HG03565 (cell line): Measurements from ENCODE around the gene SAE1.
"Not testable (repeated sequence)": the region's sequence is repeated elsewhere in the genome, so short reads cannot be mapped to it uniquely, and the experiment has no call there.

Experiments
- ATAC-seq: cut with Tn5 transposase; IDR thresholded peaks from one replicate; pipeline ENCODE4 v1.9.1; 2021; ENCODE audit warnings: mild to moderate bottlenecking, moderate library complexity; ENCODE audit not compliant: unreplicated experiment

SAE1 gene

GRCh38 chr19:47125669-47125938 lies 5.0 kb upstream of the SAE1 start:
- no peak for ATAC-seq

- ATAC-seq, result no peak
Measured at GRCh38 chr19:47129579-47129978, 1.1 kb upstream of the SAE1 start.

- no peak for ATAC-seq
Measured at GRCh38 chr19:47130120-47130588, 481 bp upstream of the SAE1 start.

DNA sequence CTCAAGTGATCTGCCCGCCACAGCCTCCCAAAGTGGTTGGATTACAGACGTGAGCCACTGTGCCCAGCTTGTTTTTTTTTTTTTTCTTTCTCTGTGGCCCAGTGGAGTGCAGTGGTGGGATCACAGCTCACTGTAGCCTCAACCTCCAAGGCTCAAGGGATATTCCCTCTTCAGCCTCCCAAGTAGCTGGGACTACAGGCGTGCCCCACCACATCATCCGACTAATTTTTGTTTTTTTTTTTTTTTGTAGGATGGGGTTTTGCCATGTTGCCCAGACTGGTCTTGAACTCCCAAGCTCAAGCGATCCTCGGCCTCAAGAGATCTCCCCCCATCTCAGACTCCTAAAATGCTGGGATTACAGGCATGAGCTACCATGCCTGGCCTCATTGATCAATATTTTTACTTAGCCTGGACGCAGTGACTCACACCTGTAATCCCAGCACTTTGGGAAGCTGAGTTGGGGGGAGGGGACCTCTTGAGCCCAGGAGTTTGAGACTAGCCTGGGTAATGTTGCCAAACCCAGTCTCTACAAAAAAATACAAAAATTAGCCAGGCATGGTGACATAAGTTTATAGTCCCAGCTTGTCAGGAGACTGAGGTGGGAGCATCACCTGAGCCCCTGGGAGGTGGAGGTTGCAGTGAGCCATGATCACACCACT lies 1.7 kb downstream of the SAE1 start:
- no peak for ATAC-seq

DNA sequence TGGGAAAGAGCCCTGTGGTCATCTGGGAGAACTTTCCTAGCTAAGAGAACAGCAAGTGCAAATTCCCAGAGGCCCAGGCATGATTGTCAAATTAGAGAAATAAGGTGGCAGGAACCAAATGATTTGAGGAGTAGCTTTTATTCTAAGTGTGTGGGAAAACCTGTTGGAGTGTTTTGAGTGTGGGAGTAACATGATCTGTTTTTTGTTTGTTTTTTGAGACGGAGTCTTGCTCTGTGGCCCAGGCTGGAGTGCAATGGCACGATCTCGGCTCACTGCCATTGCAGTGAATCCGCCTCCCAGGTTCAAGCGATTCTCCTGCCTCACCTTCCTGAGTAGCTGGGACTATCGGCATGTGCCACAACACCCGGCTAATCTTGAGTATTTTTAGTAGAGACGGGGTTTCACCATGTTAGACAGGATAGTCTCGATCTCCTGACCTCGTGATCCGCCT lies 2.4 kb downstream of the SAE1 start:
- no peak for ATAC-seq

DNA sequence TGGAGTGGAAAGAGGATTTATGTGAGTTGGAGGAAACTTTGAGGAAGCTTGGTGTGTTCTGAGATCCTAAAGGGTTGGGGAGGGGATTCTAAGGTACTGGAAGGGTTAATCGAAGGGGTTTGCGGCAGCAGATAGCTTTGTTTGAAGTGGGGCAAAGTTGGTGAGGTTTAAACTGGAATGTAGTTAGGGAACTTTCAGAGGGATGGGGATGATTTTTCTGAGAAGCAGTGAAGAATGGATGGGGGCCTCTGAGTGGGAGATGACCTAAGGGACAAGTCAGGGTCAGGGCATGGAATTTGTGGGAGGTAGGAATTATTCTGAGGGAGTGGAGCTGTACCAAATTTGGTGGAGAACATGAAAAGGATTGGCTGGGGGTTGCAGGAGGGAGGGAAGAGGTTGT lies 3.9 kb downstream of the SAE1 start:
- no peak for ATAC-seq

GRCh38 chr19:47135156-47135555 lies 4.5 kb downstream of the SAE1 start:
- no peak for ATAC-seq

DNA sequence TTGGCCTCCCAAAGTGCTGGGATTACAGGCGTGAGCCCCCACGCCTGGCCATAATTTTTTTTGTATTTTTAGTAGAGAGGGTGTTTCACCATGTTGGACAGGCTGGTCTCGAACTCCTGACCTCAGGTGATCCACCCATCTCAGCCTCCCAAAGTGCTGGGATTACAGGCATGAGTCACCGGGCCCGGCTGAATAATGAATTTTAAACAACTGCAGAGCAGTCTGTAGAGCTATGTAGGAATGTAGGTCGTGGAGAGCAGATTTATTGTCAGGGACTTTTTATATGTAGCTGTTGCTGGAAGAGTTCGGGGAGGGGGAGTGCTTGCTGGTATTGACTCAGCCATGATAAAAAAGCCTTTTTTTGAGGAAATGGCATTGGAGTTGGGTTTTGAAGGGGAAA lies 10.6 kb downstream of the SAE1 start:
- ATAC-seq, result not testable (repeated sequence)

GRCh38 chr19:47141695-47142094 lies 11.1 kb downstream of the SAE1 start:
- no peak for ATAC-seq

DNA sequence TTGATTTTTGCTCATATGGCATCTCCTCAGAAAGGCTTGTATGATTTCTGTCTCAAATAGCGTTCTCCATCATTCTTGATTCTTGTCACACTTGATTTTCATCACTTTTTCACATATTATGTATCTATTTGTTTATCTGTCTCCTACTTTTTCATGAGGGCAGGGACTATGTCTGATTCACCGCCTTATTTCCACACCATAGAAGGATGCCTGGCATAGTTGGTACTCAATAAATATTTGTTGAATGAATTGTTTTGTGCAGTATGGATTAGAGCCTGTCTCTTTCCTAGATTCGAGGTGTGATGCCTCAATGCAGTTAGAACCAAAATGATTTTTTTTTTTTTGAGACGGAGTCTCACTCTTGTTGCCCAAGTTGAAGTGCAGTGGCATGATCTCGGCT lies 12.1 kb downstream of the SAE1 start:
- no peak for ATAC-seq

DNA sequence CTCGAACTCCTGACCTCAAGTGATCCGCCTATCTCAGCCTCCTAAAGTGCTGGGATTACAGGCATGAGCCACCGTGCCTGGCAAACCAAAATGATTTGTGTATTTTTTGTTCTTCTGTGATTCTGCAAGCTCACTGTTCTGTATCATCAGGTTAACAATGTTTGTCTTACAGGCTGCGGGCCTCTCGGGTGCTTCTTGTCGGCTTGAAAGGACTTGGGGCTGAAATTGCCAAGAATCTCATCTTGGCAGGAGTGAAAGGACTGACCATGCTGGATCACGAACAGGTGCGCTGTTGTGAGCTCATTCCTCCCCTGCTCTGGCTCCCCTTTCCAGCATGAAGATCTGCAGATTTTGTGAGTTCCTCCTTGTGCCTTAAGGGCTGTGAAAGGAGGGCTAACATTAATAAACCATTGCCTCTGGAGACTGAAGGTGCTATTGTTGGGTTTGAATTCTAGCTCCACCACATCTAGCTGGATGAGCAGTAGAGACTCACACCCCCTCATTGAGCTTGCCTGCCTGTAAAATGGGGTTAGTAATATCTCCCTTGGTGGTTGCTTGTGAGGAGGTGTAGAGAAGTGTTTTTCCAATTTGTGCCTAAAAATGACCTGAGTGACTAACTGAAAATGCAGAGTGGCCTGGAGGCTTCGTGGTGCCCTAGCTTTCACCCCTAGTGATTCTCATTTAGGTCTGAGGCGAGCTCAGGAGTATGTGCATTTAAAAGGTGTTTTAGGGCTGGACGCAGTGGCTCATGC lies 12.9 kb downstream of the SAE1 start:
- ATAC-seq, result no peak

DNA sequence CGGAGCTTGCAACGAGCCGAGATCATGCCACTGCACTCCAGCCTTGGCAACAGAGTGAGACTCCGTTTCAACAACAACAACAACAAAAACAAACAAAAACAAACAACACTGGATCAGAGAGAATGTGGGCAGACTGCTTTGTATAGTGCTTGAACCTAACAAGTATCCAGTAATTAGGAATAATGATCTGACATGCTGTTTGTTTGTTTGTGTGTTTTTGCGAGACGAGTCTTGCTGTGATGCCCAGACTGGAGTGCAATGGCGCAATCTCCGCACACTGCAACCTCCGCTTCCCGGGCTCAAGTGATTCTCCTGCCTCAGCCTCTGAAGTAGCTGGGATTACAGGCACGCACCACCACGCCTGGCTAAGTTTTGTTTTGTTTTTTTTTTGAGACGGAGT lies 14.0 kb downstream of the SAE1 start:
- ATAC-seq, result no peak

- ATAC-seq, result no peak
Measured at GRCh38 chr19:47145639-47146486, 15.2 kb downstream of the SAE1 start.

DNA sequence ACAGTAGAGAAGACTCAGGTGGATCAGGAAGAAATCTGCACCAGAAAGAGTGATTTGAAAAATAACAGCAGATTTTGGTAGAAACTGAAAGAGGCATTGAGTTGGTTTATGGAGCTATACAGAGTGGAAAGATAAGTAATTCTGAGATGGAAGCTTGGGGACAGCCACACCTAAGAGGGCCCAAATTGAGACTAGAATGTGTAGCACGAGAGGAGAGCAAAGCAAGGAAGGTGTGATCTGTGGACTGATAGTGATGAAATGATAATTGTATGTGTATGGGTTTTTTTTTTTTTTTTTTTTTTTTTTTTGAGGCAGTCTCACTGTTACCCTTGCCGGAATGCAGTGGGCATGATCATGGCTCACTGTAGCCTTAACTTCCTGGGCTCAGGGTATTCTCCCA lies 16.3 kb downstream of the SAE1 start:
- ATAC-seq, result no peak

- no peak for ATAC-seq
Measured at GRCh38 chr19:47151627-47152026, 21.0 kb downstream of the SAE1 start.

DNA sequence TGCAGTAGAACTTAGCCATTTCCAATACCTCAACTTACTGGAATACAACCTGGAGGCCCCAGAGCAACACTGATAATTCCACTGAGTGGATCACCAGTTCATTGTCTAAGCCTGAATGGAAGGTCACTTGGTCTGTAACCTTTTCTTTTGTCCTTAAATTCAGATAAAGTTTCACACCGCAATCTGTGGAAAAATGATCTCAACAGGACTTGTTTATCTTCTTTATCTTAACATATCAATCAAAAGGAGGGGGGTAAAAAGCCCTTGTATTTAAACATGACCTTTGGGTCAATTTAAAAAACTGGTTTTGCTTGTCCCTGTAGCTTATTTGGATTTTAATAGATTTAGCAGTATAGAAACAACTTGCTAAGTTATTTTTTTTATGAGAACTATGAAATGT lies 21.6 kb downstream of the SAE1 start:
- no peak for ATAC-seq

DNA sequence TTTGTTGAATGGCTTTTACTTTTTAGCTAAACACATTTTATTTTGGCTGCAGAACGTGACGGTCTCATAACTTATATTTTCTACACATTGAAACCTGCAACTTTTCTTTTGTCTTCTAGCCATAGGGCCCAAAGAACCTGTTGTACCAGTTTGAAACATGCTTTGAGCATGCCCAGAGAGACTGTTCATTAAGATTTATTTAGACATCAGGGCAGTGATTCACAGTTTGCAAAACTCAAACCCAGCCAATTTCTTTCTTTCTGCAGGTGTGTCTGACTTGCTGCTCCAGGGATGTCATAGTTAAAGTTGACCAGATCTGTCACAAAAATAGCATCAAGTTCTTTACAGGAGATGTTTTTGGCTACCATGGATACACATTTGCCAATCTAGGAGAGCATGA lies 22.0 kb downstream of the SAE1 start:
- ATAC-seq, result no peak

DNA sequence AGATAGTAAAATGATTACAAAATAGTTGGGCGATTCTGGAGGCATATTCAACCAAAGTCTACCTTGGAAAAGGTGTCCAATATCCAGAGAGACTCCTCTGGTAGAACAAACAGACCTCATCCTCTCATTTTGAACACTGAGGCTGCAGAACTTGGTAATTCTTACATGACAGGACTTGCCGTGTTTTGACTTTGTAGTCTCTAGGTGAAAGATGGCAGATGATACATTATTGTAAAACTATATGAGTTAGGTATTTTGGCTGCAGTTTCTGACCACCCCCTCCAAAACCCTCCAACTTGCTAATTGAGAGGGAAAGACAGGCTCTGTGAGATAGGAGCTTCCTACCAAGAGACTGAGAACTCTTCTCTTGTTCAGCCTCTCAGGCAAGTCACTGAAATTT lies 22.6 kb downstream of the SAE1 start:
- ATAC-seq, result no peak

DNA sequence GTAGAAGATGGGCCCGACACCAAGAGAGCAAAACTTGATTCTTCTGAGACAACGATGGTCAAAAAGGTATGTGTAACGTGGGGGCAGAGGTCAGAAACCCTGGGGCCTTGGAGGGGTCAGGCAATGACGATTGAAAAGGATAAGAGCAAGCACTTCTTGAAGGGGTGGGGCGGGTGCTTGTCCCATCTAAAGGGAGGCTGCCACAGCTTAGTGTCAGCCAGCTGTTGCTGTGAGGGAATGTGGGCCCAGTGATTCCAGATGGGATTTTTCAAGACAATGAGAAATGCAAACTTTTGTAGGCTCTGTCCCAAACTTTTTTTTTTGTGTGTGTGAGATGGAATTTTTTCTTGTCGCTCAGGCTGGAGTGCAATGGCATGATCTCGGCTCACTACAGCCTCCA lies 24.5 kb downstream of the SAE1 start:
- no peak for ATAC-seq

DNA sequence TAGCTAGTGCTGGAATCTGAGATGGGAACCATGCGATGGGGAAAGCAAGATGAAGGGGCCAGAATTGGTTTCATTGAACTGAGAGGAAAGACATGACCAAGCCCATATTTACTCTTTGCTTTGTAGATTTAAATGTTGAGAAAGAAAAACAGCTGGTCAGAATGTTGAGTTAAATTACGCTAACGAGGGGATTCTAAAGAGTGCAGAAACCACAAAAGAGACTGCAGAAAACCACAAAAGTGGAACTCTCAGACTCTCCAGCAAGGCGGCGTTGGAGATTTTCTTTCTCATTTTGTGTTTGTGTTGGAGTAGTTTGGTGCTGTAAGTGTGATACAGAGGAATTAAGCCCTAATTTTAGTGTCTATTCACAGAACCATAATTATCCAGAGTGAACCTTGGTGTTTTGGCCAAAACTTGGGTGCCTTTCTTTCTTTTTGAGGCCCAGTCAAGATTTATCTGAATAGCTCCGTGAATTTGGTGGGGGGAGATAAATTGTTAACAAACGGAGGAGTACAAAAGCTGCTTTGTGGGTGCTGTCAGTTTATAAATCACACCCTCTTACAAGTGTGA lies 26.3 kb downstream of the SAE1 start:
- ATAC-seq, result no peak
